ENCODE data around the gene HPRT1.

DNA sequence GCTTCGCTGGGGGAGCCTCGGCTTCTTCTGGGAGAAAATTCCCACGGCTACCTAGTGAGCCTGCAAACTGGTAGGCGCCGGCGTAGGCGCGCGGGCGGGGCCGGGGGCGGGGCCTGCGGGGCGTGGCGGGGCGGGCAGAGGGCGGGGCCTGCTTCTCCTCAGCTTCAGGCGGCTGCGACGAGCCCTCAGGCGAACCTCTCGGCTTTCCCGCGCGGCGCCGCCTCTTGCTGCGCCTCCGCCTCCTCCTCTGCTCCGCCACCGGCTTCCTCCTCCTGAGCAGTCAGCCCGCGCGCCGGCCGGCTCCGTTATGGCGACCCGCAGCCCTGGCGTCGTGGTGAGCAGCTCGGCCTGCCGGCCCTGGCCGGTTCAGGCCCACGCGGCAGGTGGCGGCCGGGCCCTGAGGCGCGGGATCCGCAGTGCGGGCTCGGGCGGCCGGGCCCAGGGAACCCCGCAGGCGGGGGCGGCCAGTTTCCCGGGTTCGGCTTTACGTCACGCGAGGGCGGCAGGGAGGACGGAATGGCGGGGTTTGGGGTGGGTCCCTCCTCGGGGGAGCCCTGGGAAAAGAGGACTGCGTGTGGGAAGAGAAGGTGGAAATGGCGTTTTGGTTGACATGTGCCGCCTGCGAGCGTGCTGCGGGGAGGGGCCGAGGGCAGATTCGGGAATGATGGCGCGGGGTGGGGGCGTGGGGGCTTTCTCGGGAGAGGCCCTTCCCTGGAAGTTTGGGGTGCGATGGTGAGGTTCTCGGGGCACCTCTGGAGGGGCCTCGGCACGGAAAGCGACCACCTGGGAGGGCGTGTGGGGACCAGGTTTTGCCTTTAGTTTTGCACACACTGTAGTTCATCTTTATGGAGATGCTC is at the start of gene HPRT1:
- no peak for TF ChIP-seq CTCF (IDR thresholded peaks at IDR 0.05; ENCODE audit: low read depth, low read length, poor library complexity, severe bottlenecking)
- no peak for TF ChIP-seq EZH2phosphoT487 (IDR thresholded peaks at IDR 0.05; ENCODE audit: borderline replicate concordance, low read length)
